ENCODE measurements around the gene MRI1. TPM values are rescaled to one million over a fixed set of nuclear protein-coding genes. Genes with fewer than 3 reads are reported as not detected.

The MRI1 gene
- total RNA-seq, 1 experiment from 2014 or later: 20.2 TPM

DNA sequence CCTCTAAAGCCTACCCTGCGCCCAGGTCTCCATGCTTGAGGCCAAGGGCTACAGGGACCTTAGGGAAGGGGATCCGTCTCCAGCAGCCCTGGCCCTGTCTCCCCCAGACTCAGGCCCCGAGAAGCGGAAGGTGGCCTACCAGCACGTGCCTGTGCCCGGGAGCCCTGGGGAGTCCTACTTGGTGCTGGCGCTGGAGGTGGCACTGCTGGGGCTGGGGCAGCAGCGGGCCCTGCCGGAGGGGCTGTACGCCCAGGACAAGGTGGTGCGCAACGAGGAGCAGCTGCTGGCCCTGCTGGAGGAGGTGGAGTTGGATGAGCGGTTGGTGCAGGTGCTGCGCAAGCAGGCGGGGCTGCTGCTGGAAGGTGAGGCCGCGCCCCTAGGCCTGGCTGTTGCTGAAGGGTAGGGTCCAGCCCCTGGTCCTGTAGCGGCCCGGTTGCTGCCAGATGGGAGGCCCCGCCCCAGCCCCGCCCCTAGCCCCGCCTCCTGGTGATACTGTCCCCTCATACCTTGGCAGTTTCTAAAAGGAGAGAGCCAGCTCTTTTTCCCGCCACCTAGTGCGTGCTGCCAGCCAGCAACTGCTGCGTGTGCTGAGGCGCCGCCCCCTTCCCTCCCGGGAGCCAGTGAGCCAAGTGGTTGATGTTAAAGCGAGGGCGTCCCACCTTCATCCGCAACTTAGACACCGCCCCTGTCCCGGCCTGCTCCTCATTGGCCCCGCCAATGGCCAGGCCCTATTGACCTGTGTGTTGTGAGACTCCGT is 53.5 kb downstream of the MRI1 start:
- no peak for DNase-seq (ENCODE audit: extremely low read depth, low read depth)

GRCh38 chr19:13819238-13819637 is 54.9 kb downstream of the MRI1 start:
- DNase-seq (ENCODE audit: extremely low read depth, low read depth): no peak

DNA sequence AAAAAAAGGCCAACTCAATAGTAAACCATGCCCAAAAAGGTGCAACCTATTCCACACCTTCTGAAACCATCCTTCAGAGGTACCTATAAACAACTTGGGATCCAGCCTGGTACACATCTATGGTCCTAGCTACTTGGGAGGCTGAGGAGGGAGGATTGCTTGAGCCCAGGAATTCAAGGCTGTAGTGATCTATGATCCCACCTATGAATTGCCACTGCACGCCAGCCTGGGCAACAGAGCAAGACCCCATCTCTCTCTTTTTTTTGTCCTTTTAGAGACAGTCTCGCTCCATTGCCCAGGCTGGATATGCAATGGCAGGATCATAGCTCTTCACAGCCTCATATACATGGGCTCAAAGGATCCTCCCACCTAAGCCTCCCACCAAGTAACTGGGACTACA is 57.0 kb downstream of the MRI1 start:
- DNase-seq (ENCODE audit: extremely low read depth, low read depth): no peak

DNA sequence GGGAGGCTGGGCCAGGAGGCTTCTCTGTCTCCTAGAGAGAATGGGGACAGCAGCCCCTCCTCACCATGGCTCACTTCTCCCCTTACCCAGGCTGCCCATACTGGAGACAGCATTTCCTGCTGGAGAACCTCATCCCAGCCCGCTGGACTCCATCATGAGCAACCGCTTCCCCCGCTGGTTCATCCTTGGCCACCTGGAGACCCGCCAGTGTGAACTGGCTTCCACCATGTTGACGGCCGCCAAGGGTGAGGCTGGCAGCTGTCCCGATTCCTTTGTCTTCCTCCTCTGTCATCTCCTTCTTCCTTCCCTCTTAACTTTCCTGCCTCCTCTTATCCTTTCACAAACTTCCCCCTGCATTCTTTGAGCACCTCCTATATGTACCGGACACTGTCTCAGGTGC is 58.9 kb downstream of the MRI1 start:
- DNase-seq (ENCODE audit: extremely low read depth, low read depth): no peak

Small RNAs within 50 kb of the gene (small RNA-seq; reads per million reads assigned to genes)
- 0 reads per million in 2 experiments for gene RN7SL619P

Other genes with a start within 250 kb of the MRI1 start
- gene C19orf53, start 9.9 kb downstream of the MRI1 start, total RNA-seq (2014; rRNA removed; shearing (Covaris generic)): 87.5 and 121 TPM in 2 replicates
- 2.1 and 2.8 TPM in 2 replicates for gene ZSWIM4, start 30.9 kb downstream of the MRI1 start, total RNA-seq (2014; rRNA removed; shearing (Covaris generic))
- not detected in 2 replicates for gene NANOS3, start 112.6 kb downstream of the MRI1 start, total RNA-seq (2014; rRNA removed; shearing (Covaris generic))
- 0.50 TPM in 1 of 2 replicates, not detected in the other for gene BRME1, start 141.6 kb downstream of the MRI1 start, total RNA-seq (2014; rRNA removed; shearing (Covaris generic))
- gene CC2D1A, start 141.7 kb downstream of the MRI1 start, total RNA-seq (2014; rRNA removed; shearing (Covaris generic)): 13.8 and 15.5 TPM in 2 replicates
- gene PODNL1, start 173.9 kb downstream of the MRI1 start, total RNA-seq (2014; rRNA removed; shearing (Covaris generic)): not detected in 2 replicates
- 11.6 and 16.8 TPM in 2 replicates for gene DCAF15, start 188.0 kb downstream of the MRI1 start, total RNA-seq (2014; rRNA removed; shearing (Covaris generic))
- gene RFX1, start 241.8 kb downstream of the MRI1 start, total RNA-seq (2014; rRNA removed; shearing (Covaris generic)): 2.0 and 2.1 TPM in 2 replicates

All from NCI-H460 (cell line).